B cell (primary cell): ENCODE results near the gene RUVBL1. TPM values are rescaled to one million over a fixed set of nuclear protein-coding genes. Genes with fewer than 3 reads are reported as not detected.

Experiments
- ATAC-seq: fragments of 200-7000 bp; cut with Tn5 transposase; one replicate; pipeline ENCODE4 v1.10.0; 2021; ENCODE audit warnings: low read depth, mild to moderate bottlenecking, moderate number of reproducible peaks, moderate library complexity
- CTCF ChIA-PET: fragments of 350-600 bp; sonication (Branson Sonifier 250); formaldehyde crosslinking; loops from one replicate; lab custom pipeline; 2021; ENCODE audit warnings: antibody characterized with exemption, inconsistent platforms; lab: Charles Lee
- POLR2A ChIA-PET: fragments of 350-600 bp; sonication (Branson Sonifier 250); formaldehyde crosslinking; loops from one replicate; lab custom pipeline; 2021; ENCODE audit warnings: antibody characterized with exemption; lab: Charles Lee
- DNase-seq: peaks from one replicate; pipeline ENCODE4 v3.0.0; 2013
- H2AFZ ChIP-seq: 2 replicates; pipeline ENCODE4 v1.6.1; 2012; ENCODE audit warnings: mild to moderate bottlenecking, low read depth, low read length; ENCODE audit not compliant: insufficient read depth, poor library complexity, severe bottlenecking
- H3K27ac ChIP-seq, 2 donors: 1 replicate in 1 of 2; 2 replicates in 1 of 2; pipeline ENCODE4 v1.5.1; 2012 to 2013; ENCODE audit warnings: low read length in 2 of 2, mild to moderate bottlenecking in 2 of 2, moderate library complexity in 1 of 2
- H3K27me3 ChIP-seq, 4 experiments: fragments of 200-600 bp in 1 of 4; sonication (generic) in 1 of 4; replicated peaks in 1 of 4; 1 replicate in 2 of 4; 2 replicates in 2 of 4; pipeline versions ENCODE4 v1.6.1 to v1.7.0; 2013 to 2016; ENCODE audit warnings: low read length in 3 of 4, mild to moderate bottlenecking in 2 of 4, mixed read lengths in 1 of 4, moderate library complexity in 1 of 4; ENCODE audit not compliant: insufficient read depth in 4 of 4, control insufficient read depth in 3 of 4; ENCODE audit errors: control extremely low read depth in 1 of 4
- H3K36me3 ChIP-seq, 2 experiments: replicated peaks in 1 of 2; 1 replicate in 1 of 2; 2 replicates in 1 of 2; pipeline versions ENCODE4 v1.6.1 to v1.7.1; 2013; ENCODE audit warnings: low read length in 1 of 2; ENCODE audit not compliant: insufficient read depth in 2 of 2, control insufficient read depth in 1 of 2; ENCODE audit errors: control extremely low read depth in 1 of 2, extremely low read depth in 1 of 2
- H3K4me1 ChIP-seq, 2 donors: fragments of 200-600 bp in 1 of 2; sonication (generic) in 1 of 2; 1 replicate in 1 of 2; 2 replicates in 1 of 2; pipeline versions ENCODE4 v1.5.1 to v1.6.1; 2013 to 2017; ENCODE audit warnings: low read length in 2 of 2; ENCODE audit not compliant: control insufficient read depth in 2 of 2, insufficient read depth in 2 of 2
- H3K4me2 ChIP-seq: replicated peaks from 2 replicates; pipeline ENCODE3; 2012; ENCODE audit warnings: mild to moderate bottlenecking, low read depth, low read length; ENCODE audit not compliant: poor library complexity, severe bottlenecking
- H3K4me3 ChIP-seq, 5 experiments: fragments of 200-600 bp in 1 of 5; sonication (generic) in 1 of 5; 1 replicate in 3 of 5; 2 replicates in 2 of 5; pipeline versions ENCODE4 v1.5.1 to v1.7.0; 2011 to 2016; ENCODE audit warnings: low read length in 4 of 5, mild to moderate bottlenecking in 4 of 5, low read depth in 2 of 5, control low read depth in 1 of 5, moderate library complexity in 1 of 5; ENCODE audit not compliant: insufficient read depth in 1 of 5; ENCODE audit errors: control extremely low read depth in 1 of 5, extremely low read depth in 1 of 5
- H3K79me2 ChIP-seq: fragments of 200-600 bp; sonication (generic); one replicate; pipeline ENCODE4 v1.6.0; 2016; ENCODE audit warnings: low read length; ENCODE audit not compliant: control insufficient read depth, insufficient read depth
- H3K9ac ChIP-seq: fragments of 200-600 bp; sonication (generic); 2 replicates; pipeline ENCODE4 v1.6.1; 2017; ENCODE audit warnings: mild to moderate bottlenecking, low read length, moderate library complexity
- H3K9me3 ChIP-seq, 3 donors: one replicate each; pipeline versions ENCODE4 v1.6.1 to v1.7.1; 2013; ENCODE audit warnings: low read length in 2 of 3; ENCODE audit not compliant: control insufficient read depth in 2 of 3, insufficient read depth in 1 of 3; ENCODE audit errors: control extremely low read depth in 1 of 3
- H4K20me1 ChIP-seq: 2 replicates; pipeline ENCODE4 v1.6.0; 2012; ENCODE audit warnings: mild to moderate bottlenecking, low read length; ENCODE audit not compliant: insufficient read depth, control insufficient read depth, poor library complexity, severe bottlenecking
- H3K27ac Mint-ChIP-seq: one replicate; pipeline ENCODE4 v1.8.0; 2021; ENCODE audit warnings: mixed read lengths
- H3K27me3 Mint-ChIP-seq: one replicate; pipeline ENCODE4 v1.8.0; 2021; ENCODE audit warnings: mixed read lengths
- H3K4me1 Mint-ChIP-seq: one replicate; pipeline ENCODE4 v1.8.0; 2021; ENCODE audit warnings: mixed read lengths
- H3K4me3 Mint-ChIP-seq: one replicate; pipeline ENCODE4 v1.8.0; 2021; ENCODE audit warnings: mixed read lengths
- H3K9me3 Mint-ChIP-seq: one replicate; pipeline ENCODE4 v1.8.0; 2022; ENCODE audit warnings: mixed read lengths; ENCODE audit not compliant: insufficient read depth
- CTCF ChIP-seq: fragments of 200-600 bp; IDR thresholded peaks from one replicate; pipeline ENCODE4 v1.8.0; 2022; ENCODE audit warnings: antibody characterized with exemption, mild to moderate bottlenecking
- EZH2 ChIP-seq: IDR thresholded peaks from 2 replicates; pipeline ENCODE4 v1.6.1; 2012; ENCODE audit warnings: borderline replicate concordance, low read depth, mild to moderate bottlenecking, moderate library complexity, low read length; ENCODE audit not compliant: insufficient read depth, poor library complexity, severe bottlenecking
- WGBS: methylation state at CpG from one replicate; pipeline ENCODE4 v1.1.5; 2013; ENCODE audit warnings: missing lambda C conversion rate; ENCODE audit not compliant: insufficient coverage; 5-methylcytosine and 5-hydroxymethylcytosine counted together
- intact Hi-C: fragments of 100-400 bp; cut with micrococcal nuclease; formaldehyde crosslinking; loops from one replicate; pipeline ENCODE4 v1.10.0; 2022
- polyA plus RNA-seq: library from polyadenylated mRNA; depleted of rRNA; stranded (reverse); fragments of >200 nt; gene quantifications from 2 replicates; pipeline ENCODE4 v1.2.3, GENCODE V29; 2012
- total RNA-seq, 2 donors: library from RNA; stranded (reverse); fragments of 120-200 nt in 1 of 2; gene quantifications; 1 replicate in 1 of 2; 2 replicates in 1 of 2; pipeline versions ENCODE4 v1.2.3 to v1.2.4, GENCODE V29; 2013 to 2022

The RUVBL1 gene
- total and polyA plus RNA-seq, 2 donors (not counting 1 experiment from before 2014, with no cell fraction given): 20.4 to 20.5 TPM

- Histone ChIP-seq H3K27ac (no peak overlapping the region), H3K9me3 (peaks cover 0 to 3% (median 0%) of the 10 kb centered on the region in 3 donors), H3K27me3 (peaks cover 0 to 8% (median 1%) of the 10 kb centered on the region in 4 experiments), H4K20me1 (peaks cover 13% of the 10 kb centered on the region), H3K4me1 (peaks cover 17 to 26% of the 10 kb centered on the region in 2 donors), H3K9ac (no peak overlapping the region), H2AFZ (no peak overlapping the region), H3K36me3 (peaks cover 0 to 40% of the 10 kb centered on the region in 2 experiments), H3K4me2 (no peak overlapping the region), H3K4me3 (no peak overlapping the region), H3K79me2 (no peaks in the 10 kb centered on the region)
- no peak overlapping the region for H3K27ac Mint-ChIP-seq
- no peak for TF ChIP-seq CTCF
- no peak for TF ChIP-seq EZH2
- POLR2A ChIA-PET: interaction anchor here (0.7 kb wide), 1 partner anchor 1160 kb away, joined by 3 read pairs; no protein-coding TSS in a partner anchor
- intact Hi-C loops: no loop called here
- H3K27me3 Mint-ChIP-seq: no peaks in the 10 kb centered on the region
- no peak overlapping the region for H3K4me3 Mint-ChIP-seq
- peaks cover 17% of the 10 kb centered on the region for H3K4me1 Mint-ChIP-seq
- ATAC-seq: no peak
- CTCF ChIA-PET: interaction anchor here (0.7 to 1.8 kb wide), 4 partner anchors 9 to 535 kb away, joined by 3 to 10 read pairs (median 6); no protein-coding TSS in a partner anchor
- no peak for DNase-seq
- WGBS: 96% methylated on average over 6 of the region's 6 CpGs
- no peaks in the 10 kb centered on the region for H3K9me3 Mint-ChIP-seq
Observed at GRCh38 chr3:128073185-128073725, 50.4 kb downstream of the RUVBL1 start.

- ATAC-seq (no peak), DNase-seq (no peak)
- Mint-ChIP-seq H3K27me3 (no peaks in the 10 kb centered on the region), H3K9me3 (no peaks in the 10 kb centered on the region), H3K27ac (no peak overlapping the region), H3K4me3 (no peak overlapping the region), H3K4me1 (peaks cover 15% of the 10 kb centered on the region)
- peaks cover 17 to 23% of the 10 kb centered on the region in 2 donors for H3K4me1 ChIP-seq
- H3K9me3 ChIP-seq: peaks cover 0 to 3% (median 0%) of the 10 kb centered on the region in 3 donors
- intact Hi-C loops: no loop called here
- no peaks in the 10 kb centered on the region for H3K79me2 ChIP-seq
- peaks cover 17% of the 10 kb centered on the region for H4K20me1 ChIP-seq
- peaks cover 0 to 46% of the 10 kb centered on the region in 2 experiments for H3K36me3 ChIP-seq
- H3K4me2 ChIP-seq: no peak overlapping the region
- no peak overlapping the region for H2AFZ ChIP-seq
- ChIA-PET CTCF (interaction anchor here (1.6 to 1.8 kb wide), 2 partner anchors 17 to 536 kb away, joined by 6 read pairs; no protein-coding TSS in a partner anchor), POLR2A (no interaction called here)
- no peak overlapping the region for H3K4me3 ChIP-seq
- H3K9ac ChIP-seq: no peak overlapping the region
- H3K27me3 ChIP-seq: peaks cover 0 to 8% (median 1%) of the 10 kb centered on the region in 4 experiments
- WGBS: 92% methylated on average over 13 of the region's 13 CpGs
- H3K27ac ChIP-seq: no peak overlapping the region
- TF ChIP-seq CTCF (no peak), EZH2 (no peak)
Observed at GRCh38 chr3:128072454-128073184, 51.0 kb downstream of the RUVBL1 start.
